Nephron progenitor cell (in vitro differentiated cells): ENCODE data around the gene YKT6.

ENCODE experiments used
- DNase-seq: peaks from one replicate; pipeline ENCODE4 v3.0.0; 2021
- H3K27ac Mint-ChIP-seq: 2 replicates; pipeline ENCODE4 v1.8.0; 2021; ENCODE audit warnings: mild to moderate bottlenecking, moderate library complexity, mixed read lengths
- H3K27me3 Mint-ChIP-seq: 2 replicates; pipeline ENCODE4 v1.8.0; 2021; ENCODE audit warnings: mild to moderate bottlenecking, low read depth, mixed read lengths; ENCODE audit not compliant: poor library complexity
- H3K36me3 Mint-ChIP-seq: 2 replicates; pipeline ENCODE4 v1.8.0; 2021; ENCODE audit warnings: low read depth, mixed read lengths
- H3K4me1 Mint-ChIP-seq: 2 replicates; pipeline ENCODE4 v1.8.0; 2021; ENCODE audit warnings: mixed read lengths
- H3K4me3 Mint-ChIP-seq: 2 replicates; pipeline ENCODE4 v1.8.0; 2021; ENCODE audit warnings: mild to moderate bottlenecking, moderate library complexity, mixed read lengths
- H3K9me3 Mint-ChIP-seq: 2 replicates; pipeline ENCODE4 v1.8.0; 2021; ENCODE audit warnings: mild to moderate bottlenecking, moderate library complexity, mixed read lengths
- CTCF ChIP-seq: fragments of 200-600 bp; sonication (generic); IDR thresholded peaks from 2 replicates; pipeline ENCODE4 v1.5.0; 2021; ENCODE audit warnings: antibody characterized with exemption

Gene YKT6

GRCh38 chr7:44155191-44156185 is 45.3 kb upstream of the YKT6 start:
- H3K4me3 Mint-ChIP-seq = no peak overlapping the region
- H3K9me3 Mint-ChIP-seq = no peaks in the 10 kb centered on the region
- H3K36me3 Mint-ChIP-seq = no peaks in the 10 kb centered on the region
- no peak overlapping the region for H3K27ac Mint-ChIP-seq
- TF ChIP-seq CTCF = no peak
- H3K27me3 Mint-ChIP-seq = peaks cover 15% of the 10 kb centered on the region
- DNase-seq = no peak
- H3K4me1 Mint-ChIP-seq = peaks cover 32% of the 10 kb centered on the region

GRCh38 chr7:44156453-44157010 is 44.2 kb upstream of the YKT6 start:
- DNase-seq = no peak
- Mint-ChIP-seq H3K36me3 (no peaks in the 10 kb centered on the region), H3K9me3 (no peaks in the 10 kb centered on the region), H3K27ac (no peak overlapping the region), H3K4me3 (no peak overlapping the region), H3K4me1 (peaks cover 21% of the 10 kb centered on the region), H3K27me3 (peaks cover 12% of the 10 kb centered on the region)
- no peak for TF ChIP-seq CTCF

- DNase-seq = no peak
- H3K9me3 Mint-ChIP-seq = no peaks in the 10 kb centered on the region
- H3K4me1 Mint-ChIP-seq = peaks cover 16% of the 10 kb centered on the region
- TF ChIP-seq CTCF = no peak
- no peaks in the 10 kb centered on the region for H3K36me3 Mint-ChIP-seq
- H3K4me3 Mint-ChIP-seq = no peak overlapping the region
- H3K27ac Mint-ChIP-seq = peak overlapping the region; percentile 86
- H3K27me3 Mint-ChIP-seq = peaks cover 12% of the 10 kb centered on the region
Observed at GRCh38 chr7:44157116-44158080, 43.4 kb upstream of the YKT6 start.

- Mint-ChIP-seq H3K4me3 (no peak overlapping the region), H3K27ac (peak overlapping the region; percentile 86), H3K27me3 (peaks cover 12% of the 10 kb centered on the region), H3K9me3 (no peaks in the 10 kb centered on the region), H3K36me3 (no peaks in the 10 kb centered on the region), H3K4me1 (peaks cover 22% of the 10 kb centered on the region)
- DNase-seq = no peak
- no peak for TF ChIP-seq CTCF
Observed at GRCh38 chr7:44158096-44158872, 42.5 kb upstream of the YKT6 start.

- no peak overlapping the region for H3K4me3 Mint-ChIP-seq
- H3K27ac Mint-ChIP-seq = no peak overlapping the region
- H3K36me3 Mint-ChIP-seq = no peaks in the 10 kb centered on the region
- no peak for TF ChIP-seq CTCF
- DNase-seq = no peak
- H3K27me3 Mint-ChIP-seq = peaks cover 12% of the 10 kb centered on the region
- H3K4me1 Mint-ChIP-seq = peaks cover 29% of the 10 kb centered on the region
- peaks cover 3% of the 10 kb centered on the region for H3K9me3 Mint-ChIP-seq
Observed at GRCh38 chr7:44158873-44159631, 41.7 kb upstream of the YKT6 start.
